ENCODE results near the gene ADH7. TPM values are rescaled to one million over a fixed set of nuclear protein-coding genes. Genes with fewer than 3 reads are reported as not detected.

Gene ADH7
- total RNA-seq, 1 experiment from 2014 or later = not detected

DNA sequence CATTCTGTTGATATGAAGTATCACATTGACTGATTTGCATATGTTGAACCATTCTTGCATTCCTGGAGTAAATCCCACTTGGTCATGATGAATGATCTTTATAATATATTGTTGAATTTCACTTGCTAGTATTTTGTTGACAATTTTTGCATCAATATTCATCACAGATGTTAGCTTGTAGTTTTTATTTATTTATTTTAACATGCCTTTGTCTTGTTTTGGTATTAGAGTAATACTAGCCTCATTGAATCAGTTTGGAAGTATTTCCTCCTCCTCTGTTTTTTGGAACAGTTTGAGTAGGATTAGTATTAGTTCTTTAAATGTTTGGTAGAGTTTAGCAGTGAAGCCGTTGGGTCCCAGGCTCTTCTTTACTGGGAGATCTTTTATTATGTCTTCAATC, 68.7 kb downstream of the ADH7 start:
- ChIA-PET CTCF (no interaction called here), POLR2A (no interaction called here), RAD21 (ENCODE audit: low non-redundant PET in 1 of 2, low total read pairs in 2 of 2, uncharacterized antibody in 2 of 2, unreplicated experiment in 2 of 2) (no interaction called here)
- intact Hi-C loops (cut with micrococcal nuclease) = no loop called here
- DNase-seq (ENCODE audit: low read depth, low spot score) (no peak), ATAC-seq (no peak)
- BruUV-seq (replicated peaks) = no TSS peak
- Histone ChIP-seq H3K9ac (ENCODE audit: low read length) (no peak overlapping the region), H3K4me2 (ENCODE audit: low read length) (no peak overlapping the region), H4K20me1 (ENCODE audit: insufficient read depth) (no peaks in the 10 kb centered on the region), H3K27ac (ENCODE audit: low read depth, low read length) (no peak overlapping the region), H2AFZ (ENCODE audit: low read depth, low read length, poor library complexity, severe bottlenecking) (no peak overlapping the region), H3K4me1 (ENCODE audit: control insufficient read depth in 1 of 2, insufficient read depth in 2 of 2, low read length in 2 of 2) (no peaks in the 10 kb centered on the region), H3K9me2 (ENCODE audit: insufficient read depth) (no peaks in the 10 kb centered on the region), H3K4me3 (replicated peaks in 1 of 2; ENCODE audit: low read depth in 1 of 2, low read length in 2 of 2) (no peak overlapping the region), H3K27me3 (ENCODE audit: insufficient read depth, low read length) (no peaks in the 10 kb centered on the region), H3K79me2 (ENCODE audit: insufficient read depth, low read length) (no peaks in the 10 kb centered on the region), H3K36me3 (ENCODE audit: control insufficient read depth in 1 of 2, insufficient read depth in 2 of 2, low read length in 2 of 2) (no peaks in the 10 kb centered on the region), H3K9me3 (ENCODE audit: control insufficient read depth in 1 of 2, insufficient read depth in 1 of 2, low read depth in 1 of 2, low read length in 2 of 2) (peaks cover 0 to 5% of the 10 kb centered on the region in 2 experiments; a peak in 1 of 4 replicates)
- TF ChIP-seq YY1 (IDR thresholded peaks at IDR 0.05; ENCODE audit: extremely low read depth, insufficient replicate concordance, low read depth, low read length) = no peak
- TF ChIP-seq CEBPB (IDR thresholded peaks at IDR 0.05; ENCODE audit: low read depth) = no peak
- no peak for TF ChIP-seq JUND (IDR thresholded peaks at IDR 0.05)
- no peak for TF ChIP-seq FOSL1 (IDR thresholded peaks at IDR 0.05; ENCODE audit: low read depth)
- TF ChIP-seq ZFX (IDR thresholded peaks at IDR 0.05) = no peak
- TF ChIP-seq, protein P1, sequence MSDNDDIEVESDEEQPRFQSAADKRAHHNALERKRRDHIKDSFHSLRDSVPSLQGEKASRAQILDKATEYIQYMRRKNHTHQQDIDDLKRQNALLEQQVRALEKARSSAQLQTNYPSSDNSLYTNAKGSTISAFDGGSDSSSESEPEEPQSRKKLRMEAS (IDR thresholded peaks at IDR 0.05) = no peak
- TF ChIP-seq, protein P2, sequence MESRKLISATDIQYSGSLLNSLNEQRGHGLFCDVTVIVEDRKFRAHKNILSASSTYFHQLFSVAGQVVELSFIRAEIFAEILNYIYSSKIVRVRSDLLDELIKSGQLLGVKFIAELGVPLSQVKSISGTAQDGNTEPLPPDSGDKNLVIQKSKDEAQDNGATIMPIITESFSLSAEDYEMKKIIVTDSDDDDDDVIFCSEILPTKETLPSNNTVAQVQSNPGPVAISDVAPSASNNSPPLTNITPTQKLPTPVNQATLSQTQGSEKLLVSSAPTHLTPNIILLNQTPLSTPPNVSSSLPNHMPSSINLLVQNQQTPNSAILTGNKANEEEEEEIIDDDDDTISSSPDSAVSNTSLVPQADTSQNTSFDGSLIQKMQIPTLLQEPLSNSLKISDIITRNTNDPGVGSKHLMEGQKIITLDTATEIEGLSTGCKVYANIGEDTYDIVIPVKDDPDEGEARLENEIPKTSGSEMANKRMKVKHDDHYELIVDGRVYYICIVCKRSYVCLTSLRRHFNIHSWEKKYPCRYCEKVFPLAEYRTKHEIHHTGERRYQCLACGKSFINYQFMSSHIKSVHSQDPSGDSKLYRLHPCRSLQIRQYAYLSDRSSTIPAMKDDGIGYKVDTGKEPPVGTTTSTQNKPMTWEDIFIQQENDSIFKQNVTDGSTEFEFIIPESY (IDR thresholded peaks at IDR 0.05; ENCODE audit: extremely low read depth, insufficient replicate concordance, low read length) = no peak
- no peak for TF ChIP-seq SIN3A (IDR thresholded peaks at IDR 0.05; ENCODE audit: low read depth)
- no peak for TF ChIP-seq CBX3 (IDR thresholded peaks at IDR 0.05; ENCODE audit: low read depth)
- no peak for TF ChIP-seq ZNF274 (IDR thresholded peaks at IDR 0.05; ENCODE audit: low read depth, low read length)

All from HCT116 (cell line).